Activated naive CD4-positive, alpha-beta T cell (primary cell): ENCODE results near the gene DRD4.

ENCODE experiments used
- DNase-seq, 4 experiments: peaks; one replicate each; lab custom pipeline; 2025; lab: John Stamatoyannopoulos, UW

The DRD4 gene

DNA sequence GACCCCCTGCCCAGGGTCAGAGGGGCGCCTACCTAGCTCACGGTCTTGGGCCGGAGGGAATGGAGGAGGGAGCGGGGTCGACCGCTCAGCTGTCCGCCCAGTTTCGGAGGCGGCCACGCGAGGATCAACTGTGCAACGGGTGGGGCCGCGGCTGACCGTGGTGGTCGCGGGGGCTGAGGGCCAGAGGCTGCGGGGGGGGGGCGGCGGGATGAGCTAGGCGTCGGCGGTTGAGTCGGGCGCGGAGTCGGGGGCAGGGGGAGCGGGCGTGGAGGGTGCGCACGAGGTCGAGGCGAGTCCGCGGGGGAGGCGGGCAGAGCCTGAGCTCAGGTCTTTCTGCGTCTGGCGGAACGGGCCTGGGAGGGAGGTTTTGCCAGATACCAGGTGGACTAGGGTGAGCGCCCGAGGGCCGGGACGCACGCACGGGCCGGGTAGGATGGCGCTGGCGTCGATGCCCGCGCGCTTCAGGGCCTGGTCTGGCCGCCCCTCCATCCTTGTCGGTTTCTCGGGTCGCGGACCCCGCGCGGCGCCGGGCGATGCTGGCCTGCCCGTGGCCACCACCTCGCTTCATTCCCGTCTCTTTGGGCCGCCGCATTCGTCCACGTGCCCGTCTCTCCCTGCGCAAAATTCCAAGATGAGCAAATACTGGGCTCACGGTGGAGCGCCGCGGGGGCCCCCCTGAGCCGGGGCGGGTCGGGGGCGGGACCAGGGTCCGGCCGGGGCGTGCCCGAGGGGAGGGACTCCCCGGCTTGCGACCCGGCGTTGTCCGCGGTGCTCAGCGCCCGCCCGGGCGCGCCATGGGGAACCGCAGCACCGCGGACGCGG lies at the start of gene DRD4:
Gene DRD4, plus strand, starts transcription at position 759 of the 822 bp plus-strand sequence. Its CDS starts 36 bp downstream, at position 795.
- no peak for DNase-seq

DNA sequence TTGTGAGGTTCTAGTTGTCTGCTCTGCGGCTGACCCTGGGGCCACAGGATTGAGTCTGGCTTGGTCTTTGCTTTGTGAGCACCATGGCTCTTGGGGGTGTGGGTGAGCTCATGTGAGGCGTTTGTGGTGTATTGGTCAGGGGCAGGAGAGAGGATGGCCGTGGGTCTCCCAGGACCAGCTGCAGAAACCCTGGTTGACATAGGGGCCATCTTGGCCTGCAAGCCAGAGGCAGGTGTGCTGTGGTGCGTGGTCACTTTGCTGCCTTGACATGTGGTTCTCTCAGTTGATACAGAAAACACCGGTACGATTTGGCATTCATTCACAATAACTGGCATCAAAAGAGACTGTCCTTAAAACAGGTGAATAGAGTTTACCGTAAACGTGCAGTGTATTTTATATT lies 49.5 kb upstream of the DRD4 start:
- DNase-seq, result no peak

DNA sequence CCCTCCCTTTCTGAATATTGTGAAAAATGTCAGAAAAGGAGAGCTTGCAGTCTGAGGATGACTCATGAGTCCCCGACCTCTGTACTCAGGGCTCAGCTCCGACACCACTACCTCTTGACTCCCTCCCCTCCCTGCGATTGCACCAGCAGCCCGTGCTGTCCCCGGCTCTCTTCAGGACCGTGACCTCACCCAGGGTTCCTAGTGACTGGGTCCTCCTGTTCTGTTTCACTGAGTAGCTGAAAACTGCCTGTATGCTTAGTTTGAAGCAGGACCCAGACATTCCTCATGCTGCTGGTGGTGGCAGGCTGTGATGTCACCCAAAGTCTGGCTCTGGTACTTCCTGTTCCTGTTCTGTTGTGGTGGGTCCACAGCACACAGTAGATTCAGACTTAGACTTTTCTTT lies 49.1 kb upstream of the DRD4 start:
- peak in 2 of 4 experiments; percentile 27 to 66 for DNase-seq

DNA sequence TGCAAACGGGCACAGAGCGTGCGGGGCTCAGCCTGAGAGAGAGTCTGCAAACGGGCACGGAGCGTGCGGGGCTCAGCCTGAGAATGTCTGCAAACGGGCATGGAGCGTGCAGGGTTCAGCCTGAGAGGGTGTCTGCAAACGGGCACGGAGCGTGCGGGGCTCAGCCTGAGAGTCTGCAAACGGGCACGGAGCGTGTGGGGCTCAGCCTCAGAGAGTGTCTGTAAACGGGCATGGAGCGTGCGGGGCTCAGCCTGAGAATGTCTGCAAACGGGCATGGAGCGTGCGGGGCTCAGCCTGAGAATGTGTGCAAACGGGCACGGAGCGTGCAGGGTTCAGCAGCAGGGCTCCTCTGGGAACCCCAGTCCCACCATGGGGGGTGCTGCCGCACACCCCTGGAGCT lies 47.3 kb upstream of the DRD4 start:
- DNase-seq, result no peak

DNA sequence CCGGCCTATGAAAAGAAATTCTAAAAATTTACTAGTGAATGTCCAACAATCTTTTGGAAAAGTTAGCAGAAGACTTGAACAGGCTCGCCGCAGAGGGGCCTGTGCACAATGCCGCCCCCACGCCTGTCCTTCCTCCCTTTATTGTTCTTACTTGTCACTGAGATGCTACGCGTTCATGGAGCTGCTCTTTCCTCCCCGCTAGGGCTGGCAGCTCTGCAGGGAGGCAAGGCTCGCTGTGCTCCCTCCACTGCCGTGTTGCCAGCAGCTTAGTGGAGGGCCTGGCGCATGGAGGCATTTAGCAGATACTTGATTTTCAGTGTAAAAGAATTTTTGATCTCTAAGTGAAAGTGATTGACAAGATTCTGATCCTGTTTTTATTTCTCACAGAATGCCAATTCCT lies 46.1 kb upstream of the DRD4 start:
- DNase-seq, result no peak

DNA sequence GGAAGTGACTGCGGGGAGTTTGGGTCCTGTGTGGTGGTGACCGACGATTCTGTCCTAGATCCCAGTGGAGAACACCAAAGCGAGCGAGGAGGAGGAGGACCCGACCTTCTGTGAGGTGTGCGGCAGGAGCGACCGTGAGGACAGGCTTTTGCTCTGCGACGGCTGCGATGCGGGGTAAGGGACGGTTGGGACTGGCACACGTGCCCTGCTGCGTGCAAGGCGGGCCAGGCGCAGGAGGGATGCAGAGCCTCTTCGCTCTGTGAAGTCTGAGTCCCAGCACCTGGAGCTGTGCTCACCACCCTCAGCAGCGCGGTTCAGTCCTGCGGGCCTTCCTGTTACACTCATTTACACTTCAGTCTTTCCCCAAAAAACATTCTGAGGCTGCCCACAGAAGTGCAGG lies 44.6 kb upstream of the DRD4 start:
- DNase-seq, result no peak

DNA sequence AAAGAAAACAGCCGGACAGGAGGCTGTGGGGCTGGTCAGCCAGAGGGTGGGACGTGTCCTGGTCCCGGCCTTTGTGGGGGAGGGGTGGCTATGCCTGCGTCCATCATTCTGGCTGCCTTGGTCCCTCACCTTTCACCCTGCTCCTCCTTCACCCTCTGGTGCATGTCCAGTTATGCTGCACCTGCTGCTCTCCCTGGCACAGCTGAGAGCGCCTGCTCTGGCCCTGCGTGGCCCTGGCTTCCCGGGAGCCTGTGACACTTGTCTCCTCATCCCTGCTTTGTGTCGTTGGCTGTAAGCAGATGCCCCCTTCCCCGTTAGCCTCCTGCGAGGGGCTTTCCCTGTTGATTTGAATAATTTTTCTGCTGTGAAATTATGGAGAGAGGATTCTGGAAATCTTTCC lies 44.2 kb upstream of the DRD4 start:
- no peak for DNase-seq

DNA sequence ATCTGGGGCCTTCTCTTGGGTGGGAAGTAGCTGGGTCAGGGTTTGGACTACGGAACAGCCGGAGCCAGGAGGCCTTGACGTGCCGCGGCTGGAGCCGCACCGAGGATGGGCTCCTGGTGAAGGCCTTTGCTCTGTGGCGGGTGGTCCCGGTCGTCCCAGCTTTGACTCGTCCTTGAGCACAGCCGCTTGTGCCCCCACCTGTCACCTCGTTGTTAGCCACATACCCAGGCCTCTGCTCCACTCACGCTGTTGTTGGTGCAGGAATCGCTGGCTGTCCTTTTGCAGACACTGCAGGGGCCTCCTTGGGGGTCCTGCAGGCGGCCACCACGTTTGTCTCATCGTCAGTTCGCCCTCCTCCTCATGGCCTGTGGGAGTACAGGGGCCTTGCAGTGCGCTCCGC lies 43.7 kb upstream of the DRD4 start:
- no peak for DNase-seq

DNA sequence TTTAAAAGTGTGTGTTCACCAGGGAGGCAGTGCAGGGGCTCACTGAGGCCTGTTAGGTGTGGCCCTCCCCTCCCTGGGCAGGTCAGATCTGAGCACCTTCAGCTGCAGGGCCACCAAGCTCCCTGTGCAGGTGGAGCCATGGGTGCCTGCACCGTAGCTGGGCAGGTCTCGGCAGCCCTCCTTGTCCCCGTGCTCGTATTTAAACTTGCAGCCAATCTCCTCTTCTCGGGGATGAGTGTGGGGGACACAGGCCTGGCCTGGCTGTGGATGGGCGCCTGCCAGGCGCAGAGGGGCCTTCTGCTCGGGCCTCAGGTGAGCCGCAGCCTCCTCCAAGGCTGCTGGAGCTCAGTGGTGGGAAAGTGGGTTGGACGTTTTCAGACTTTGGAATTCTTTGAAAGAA lies 41.7 kb upstream of the DRD4 start:
- no peak for DNase-seq

DNA sequence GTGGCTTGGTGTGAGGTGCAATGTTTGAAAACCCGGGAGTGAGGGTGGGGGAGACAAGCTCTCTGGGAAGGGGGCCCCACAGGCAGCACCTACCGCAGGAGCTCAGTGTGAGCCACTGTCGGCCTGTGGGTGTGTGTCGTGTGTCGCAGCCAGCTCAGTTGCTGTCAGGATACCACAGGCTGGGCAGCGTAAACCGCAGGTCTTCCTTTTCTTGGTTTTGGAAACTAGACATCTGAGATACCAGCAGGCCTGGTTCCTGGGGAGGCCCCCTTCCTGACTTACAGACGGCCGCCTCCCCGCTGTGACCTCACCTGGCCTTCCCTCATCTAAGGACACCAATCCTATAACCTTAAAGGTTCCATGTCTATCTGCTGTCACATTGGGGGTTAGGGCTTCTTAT lies 40.7 kb upstream of the DRD4 start:
- DNase-seq, result no peak

DNA sequence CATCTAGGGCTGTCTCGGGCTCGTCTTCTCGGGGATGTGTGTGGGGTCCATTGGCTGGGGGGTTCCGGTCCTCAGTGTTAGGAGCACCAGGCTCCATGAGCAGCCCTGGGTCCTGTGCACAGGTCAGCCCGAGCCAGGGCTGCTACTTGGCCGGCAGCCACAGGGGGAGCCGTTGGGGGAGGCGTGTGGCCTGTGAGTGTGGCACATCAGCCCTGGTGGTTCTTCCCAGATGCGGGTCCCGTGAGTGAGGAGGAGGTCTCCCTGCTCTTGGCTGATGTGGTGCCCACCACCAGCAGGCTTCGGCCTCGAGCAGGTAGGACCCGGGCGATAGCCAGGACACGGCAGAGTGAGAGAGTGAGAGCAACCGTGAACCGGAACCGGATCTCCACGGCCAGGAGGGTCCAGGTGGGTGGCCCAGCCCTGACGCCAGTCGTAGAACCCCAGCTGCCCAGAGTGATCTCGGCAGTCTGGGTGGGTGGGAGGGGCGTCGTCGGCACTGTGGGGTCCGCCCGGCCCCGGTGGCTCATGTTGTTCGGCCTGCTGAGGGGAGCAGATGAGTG lies 39.8 kb upstream of the DRD4 start:
- DNase-seq, result no peak

DNA sequence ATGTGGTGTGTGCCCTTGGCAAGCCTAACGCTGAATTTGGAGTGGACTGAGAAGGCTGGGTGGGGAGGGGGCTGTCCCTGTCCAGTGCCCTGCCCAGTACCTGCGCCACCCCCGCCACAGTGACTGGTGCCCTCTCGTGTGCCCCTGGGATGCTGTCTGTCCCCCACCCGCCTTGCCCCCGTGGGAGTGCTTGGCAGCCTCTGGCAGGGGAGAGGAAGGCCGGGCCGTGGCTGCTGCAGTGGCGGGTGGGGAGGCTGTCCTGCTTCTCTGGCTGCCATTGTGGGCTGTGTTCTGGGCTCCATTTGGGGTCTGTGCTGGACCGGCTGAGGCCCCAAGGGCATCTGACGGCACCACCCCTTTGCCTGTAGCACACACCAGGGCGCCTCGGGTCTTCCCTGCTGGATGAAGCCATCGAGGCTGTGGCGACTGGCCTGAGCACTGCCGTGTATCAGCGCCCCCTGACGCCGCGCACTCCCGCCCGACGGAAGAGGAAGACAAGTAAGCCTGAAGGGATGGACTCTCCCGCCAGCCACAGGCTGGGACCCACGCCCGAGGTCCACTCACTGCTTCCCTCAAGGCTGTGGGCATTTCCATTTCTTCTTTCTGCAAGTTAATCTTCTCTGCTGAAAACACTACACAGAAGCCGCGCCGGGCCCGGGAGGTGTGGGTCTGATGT lies 38.9 kb upstream of the DRD4 start:
- DNase-seq, result no peak

DNA sequence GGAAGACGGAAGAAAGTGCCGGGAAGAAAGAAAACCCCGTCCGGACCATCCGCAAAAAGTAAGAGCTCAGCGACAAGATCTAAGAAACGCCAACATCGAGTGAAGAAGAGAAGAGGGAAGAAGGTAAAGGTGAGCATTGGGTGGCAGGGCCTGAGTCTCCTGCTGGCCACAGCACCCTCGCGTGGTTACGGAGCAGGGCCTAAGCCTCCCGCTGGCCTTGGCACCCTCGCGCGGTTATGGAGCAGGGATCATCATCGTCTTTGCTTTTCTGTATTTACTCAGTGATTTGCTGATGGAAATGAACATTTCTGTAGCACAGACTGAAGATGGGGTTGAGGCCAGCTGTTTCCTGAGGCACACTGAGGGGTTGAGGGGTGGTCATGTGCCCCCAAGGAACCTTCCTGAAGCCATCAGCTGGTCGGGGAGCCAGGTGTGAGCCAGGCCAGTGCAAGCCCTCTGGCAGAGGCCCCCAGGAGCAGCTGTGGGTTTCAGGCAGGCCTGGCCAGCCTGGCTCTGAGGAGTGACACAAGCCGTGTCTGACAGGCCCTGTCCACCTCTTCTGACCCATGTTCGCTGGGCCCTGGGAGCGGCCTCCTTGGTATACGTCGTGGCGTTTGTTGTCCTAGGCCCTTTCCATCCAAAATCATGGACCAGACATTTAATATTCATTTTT lies 35.4 kb upstream of the DRD4 start:
- no peak for DNase-seq

DNA sequence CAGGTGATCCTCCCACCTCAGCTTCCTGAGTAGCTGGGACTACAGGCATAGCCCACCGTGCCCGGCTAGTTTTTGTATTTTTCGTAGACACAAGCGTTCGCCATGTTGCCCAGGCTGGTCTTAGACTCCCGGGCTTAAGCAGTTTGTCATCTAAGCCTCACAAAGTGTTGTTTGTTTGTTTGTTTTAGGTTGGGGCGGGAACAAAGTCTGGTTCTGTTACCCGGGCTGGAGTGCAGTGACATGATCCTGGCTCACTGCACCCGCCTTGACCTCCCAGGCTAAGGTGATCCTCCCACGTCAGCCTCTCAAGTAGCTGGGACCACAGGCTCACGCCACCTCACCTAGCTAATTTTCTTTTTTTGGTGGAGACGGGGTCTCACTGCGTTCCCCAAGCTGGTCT lies 33.9 kb upstream of the DRD4 start:
- no peak for DNase-seq

DNA sequence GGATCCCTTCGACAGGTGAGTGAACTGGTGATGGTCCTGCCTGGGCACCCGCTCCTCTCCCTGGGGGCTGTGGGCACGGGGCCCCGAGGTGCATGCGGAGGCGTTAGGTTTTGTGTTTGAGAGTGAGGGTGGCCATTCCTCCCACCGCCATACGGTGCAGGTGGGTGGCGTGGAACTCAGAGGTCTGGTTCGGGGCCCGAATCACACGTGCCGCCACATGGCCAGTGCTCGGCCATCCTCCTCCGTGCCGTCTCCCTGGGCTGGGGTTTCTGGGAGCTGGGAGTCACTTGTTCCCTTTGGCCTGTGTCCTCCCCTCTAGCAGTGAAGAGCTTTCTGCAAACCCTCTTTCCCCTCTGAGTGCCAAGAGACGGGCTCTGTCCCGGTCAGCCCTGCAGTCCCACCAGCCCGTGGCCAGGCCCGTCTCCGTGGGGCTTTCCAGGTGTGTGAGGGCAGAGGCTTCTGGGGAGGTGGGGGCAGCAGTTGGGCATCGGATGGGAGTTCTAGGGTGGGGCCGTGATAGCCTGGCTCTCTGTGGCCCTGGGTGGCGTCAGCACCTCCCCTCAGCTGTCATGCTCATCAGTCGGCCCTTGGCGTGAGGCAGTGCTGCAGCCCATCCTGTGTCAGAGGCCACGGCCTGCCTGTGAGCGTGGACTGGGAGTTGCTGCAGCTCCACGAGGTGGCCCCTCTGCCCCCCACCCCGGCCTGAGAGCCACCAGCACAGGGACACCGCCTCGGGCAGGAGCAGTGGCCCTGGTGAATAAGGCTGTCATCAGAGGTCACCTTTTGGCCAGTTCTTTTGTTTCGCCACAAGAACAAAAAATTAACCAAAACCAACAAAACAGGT lies 31.6 kb upstream of the DRD4 start:
- DNase-seq, result no peak

DNA sequence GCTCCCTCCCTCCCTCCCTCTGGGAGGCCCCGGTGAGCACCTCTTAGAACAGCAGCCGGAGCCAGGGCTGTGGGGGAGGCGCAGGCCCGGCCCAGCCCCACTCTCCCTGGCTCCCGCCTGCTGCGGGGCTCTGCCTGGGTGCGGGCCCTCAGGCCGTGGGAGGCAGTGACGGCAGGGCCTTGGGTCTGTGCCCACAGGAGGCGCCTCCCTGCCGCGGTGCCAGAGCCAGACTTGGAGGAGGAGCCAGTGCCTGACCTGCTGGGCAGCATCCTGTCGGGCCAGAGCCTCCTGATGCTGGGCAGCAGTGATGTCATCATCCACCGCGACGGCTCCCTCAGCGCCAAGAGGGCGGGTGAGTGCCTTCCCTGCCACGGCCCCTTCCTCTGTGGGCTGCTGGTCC lies 30.8 kb upstream of the DRD4 start:
- DNase-seq, result no peak

DNA sequence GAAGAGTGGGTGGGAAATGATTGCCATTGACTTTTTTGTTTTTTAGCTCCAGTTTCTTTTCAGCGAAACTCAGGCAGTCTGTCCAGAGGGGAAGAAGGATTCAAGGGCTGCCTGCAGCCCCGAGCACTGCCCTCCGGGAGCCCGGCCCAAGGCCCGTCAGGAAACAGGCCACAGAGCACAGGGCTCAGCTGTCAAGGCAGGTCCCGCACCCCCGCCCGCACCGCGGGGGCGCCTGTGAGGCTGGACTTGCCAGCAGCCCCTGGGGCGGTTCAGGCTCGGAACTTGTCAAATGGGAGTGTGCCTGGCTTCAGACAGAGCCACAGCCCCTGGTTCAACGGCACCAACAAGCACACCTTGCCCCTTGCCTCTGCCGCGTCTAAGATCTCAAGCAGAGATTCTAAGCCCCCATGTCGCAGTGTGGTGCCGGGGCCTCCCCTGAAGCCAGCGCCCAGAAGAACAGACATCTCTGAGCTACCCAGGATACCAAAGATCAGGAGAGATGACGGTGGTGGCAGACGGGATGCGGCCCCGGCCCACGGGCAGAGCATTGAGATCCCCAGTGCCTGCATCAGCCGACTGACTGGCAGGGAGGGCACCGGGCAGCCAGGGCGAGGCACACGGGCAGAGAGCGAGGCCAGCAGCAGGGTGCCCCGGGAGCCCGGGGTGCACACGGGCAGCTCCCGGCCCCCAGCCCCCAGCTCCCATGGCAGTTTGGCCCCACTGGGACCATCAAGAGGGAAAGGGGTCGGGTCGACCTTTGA lies 29.9 kb upstream of the DRD4 start:
- DNase-seq, result no peak

DNA sequence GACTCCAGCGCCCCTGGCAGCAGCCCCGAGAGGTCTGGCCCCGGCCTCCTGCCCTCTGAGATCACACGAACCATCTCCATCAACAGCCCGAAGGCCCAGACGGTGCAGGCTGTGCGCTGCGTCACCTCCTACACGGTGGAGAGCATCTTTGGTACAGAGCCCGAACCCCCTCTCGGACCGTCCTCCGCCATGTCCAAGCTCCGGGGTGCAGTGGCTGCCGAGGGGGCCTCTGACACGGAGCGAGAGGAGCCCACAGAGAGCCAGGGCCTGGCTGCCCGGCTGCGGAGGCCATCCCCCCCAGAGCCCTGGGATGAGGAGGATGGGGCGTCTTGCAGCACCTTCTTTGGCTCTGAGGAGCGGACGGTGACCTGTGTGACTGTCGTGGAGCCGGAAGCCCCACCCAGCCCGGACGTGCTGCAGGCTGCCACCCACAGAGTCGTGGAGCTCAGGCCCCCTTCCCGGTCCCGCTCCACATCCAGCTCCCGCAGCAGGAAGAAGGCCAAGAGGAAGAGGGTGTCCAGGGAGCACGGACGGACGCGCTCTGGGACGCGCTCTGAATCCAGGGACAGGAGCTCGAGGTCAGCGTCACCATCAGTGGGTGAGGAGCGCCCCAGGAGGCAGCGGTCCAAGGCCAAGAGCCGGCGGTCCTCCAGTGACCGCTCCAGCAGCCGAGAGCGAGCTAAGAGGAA lies 29.0 kb upstream of the DRD4 start:
- DNase-seq, result no peak

DNA sequence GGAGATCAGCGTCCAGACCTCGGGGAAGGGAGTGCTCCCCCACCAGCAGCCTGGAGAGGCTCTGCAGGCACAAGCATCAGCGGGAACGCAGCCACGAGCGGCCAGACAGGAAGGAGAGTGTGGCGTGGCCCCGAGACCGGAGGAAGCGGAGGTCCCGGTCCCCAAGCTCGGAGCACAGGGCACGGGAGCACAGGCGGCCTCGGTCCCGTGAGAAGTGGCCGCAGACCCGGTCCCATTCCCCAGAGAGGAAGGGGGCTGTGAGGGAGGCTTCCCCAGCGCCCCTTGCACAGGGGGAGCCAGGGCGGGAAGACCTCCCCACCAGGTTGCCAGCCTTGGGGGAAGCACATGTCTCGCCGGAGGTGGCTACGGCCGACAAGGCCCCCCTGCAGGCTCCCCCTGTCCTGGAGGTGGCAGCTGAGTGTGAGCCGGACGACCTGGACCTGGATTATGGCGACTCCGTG lies 28.2 kb upstream of the DRD4 start:
- DNase-seq, result no peak

DNA sequence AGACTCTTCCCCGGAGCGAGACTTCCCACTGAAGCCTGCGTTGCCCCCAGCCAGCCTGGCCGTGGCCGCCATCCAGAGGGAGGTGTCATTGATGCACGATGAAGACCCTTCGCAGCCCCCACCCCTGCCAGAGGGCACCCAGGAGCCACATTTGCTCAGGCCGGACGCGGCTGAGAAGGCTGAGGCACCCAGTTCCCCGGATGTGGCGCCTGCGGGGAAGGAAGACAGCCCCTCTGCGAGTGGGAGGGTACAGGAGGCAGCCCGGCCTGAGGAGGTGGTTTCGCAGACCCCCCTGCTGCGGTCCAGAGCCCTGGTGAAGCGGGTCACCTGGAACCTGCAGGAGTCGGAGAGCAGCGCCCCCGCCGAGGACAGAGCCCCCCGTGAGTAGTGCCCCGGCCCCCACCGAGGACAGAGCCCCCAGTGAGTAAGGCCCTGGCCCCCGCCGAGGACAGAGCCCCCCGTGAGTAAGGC lies 27.7 kb upstream of the DRD4 start:
- no peak for DNase-seq
